ENCODE results near the gene GATM. TPM values are rescaled to one million over a fixed set of nuclear protein-coding genes. Genes with fewer than 3 reads are reported as not detected.

Gene GATM
- total and polyA plus RNA-seq, 2 of the 8 experiments (the other 6 are each of a cell fraction or from before 2014, with no cell fraction given): 10.2 to 15.1 TPM

DNA sequence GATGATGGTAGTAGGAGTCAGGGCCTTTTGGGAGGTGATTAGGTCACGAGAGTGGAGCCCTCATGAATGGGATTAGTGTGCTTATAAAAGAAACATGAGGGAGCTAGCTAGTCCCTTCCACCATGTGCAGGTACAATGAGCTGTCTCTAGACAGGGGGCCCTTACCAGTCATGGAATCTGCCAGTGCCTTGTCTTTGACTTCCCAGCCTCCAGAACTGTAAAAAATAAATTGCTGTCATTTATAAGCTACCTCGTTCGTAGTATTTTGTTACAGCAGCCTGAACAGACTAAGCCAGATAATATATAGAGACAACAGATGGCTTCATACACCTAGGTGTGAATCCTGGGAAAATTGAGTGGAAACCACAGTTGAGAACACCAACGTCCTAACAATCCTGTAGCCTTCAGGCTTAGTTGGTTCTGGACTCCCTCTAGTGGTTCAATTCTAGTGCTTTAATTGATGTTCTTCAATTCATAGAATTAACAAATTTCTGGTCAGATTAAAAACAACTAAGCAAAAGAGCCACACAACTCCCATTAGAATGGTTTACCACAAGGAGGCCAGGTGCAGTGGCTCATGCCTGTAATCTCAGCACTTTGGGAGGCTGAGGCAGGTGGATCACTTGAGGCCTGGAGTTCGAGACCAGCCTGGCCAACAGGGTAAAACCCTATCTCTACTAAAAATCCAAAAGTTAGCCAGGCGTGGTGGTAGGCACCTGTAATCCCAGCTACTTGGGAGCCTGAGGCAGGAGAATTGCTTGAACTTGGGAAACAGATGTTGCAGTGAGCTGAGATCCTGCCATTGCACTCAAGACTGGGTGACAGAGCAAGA lies 21.3 kb upstream of the GATM start:
- Histone ChIP-seq H3K14ac (ENCODE audit: insufficient read length) (no peak overlapping the region), H2BK15ac (ENCODE audit: low read length) (no peak overlapping the region), H2BK20ac (ENCODE audit: low read length) (no peak overlapping the region), H3K23me2 (ENCODE audit: low read depth, low read length) (peaks cover 5% of the 10 kb centered on the region), H3K9ac (replicated peaks in 1 of 4; ENCODE audit: extremely low read depth in 1 of 4, low read depth in 3 of 4, low read length in 3 of 4) (no peak overlapping the region), H3K18ac (ENCODE audit: extremely low read depth, low read length) (no peak overlapping the region), H4K8ac (ENCODE audit: extremely low read depth, insufficient read depth, low read length) (no peak overlapping the region), H4K20me1 (replicated peaks in 1 of 2; ENCODE audit: control insufficient read depth in 1 of 2, insufficient read depth in 2 of 2, low read length in 2 of 2) (peaks cover 0 to 4% of the 10 kb centered on the region in 2 experiments), H3K23ac (ENCODE audit: insufficient read length) (no peak overlapping the region), H3K4me2 (ENCODE audit: insufficient read depth in 1 of 2, low read depth in 2 of 2, low read length in 2 of 2) (no peak overlapping the region), H2BK120ac (replicated peaks; ENCODE audit: low read depth, low read length) (no peak overlapping the region), H3K36me3 (ENCODE audit: control insufficient read depth in 2 of 4, insufficient read depth in 4 of 4, low read length in 3 of 4) (no peaks in the 10 kb centered on the region; a peak in 1 of 8 replicates), H3K56ac (replicated peaks; ENCODE audit: insufficient read length, low read depth, low read length) (no peak overlapping the region), H4K91ac (replicated peaks; ENCODE audit: insufficient read length, low read length) (no peak overlapping the region), H2BK5ac (ENCODE audit: low read depth, low read length) (no peak overlapping the region), H3K27ac (ENCODE audit: low read depth, low read length) (no peak overlapping the region), H3K4me3 (ENCODE audit: extremely low read depth in 1 of 4, insufficient read depth in 2 of 4, low read depth in 3 of 4, low read length in 4 of 4) (no peak overlapping the region), H2BK12ac (ENCODE audit: low read depth, low read length) (no peak overlapping the region), H3K79me2 (ENCODE audit: control insufficient read depth in 1 of 2, insufficient read depth in 2 of 2, low read length in 2 of 2) (peaks cover 4 to 16% of the 10 kb centered on the region in 2 experiments), H3K9me3 (ENCODE audit: insufficient read depth in 2 of 2, low read depth in 1 of 2, low read length in 1 of 2) (no peaks in the 10 kb centered on the region), H3K27me3 (replicated peaks in 1 of 4; ENCODE audit: control insufficient read depth in 3 of 4, extremely low read depth in 1 of 4, insufficient read depth in 3 of 4, low read length in 3 of 4) (no peaks in the 10 kb centered on the region; a peak in 2 of 7 replicates), H2AFZ (ENCODE audit: low read length) (no peak overlapping the region), H3K4ac (replicated peaks; ENCODE audit: insufficient read length, low read depth, low read length) (no peak overlapping the region), H3K4me1 (replicated peaks in 1 of 4; ENCODE audit: control insufficient read depth in 3 of 4, insufficient read depth in 4 of 4, low read length in 3 of 4) (peaks cover 0 to 7% (median 0%) of the 10 kb centered on the region in 4 experiments; a peak in 2 of 7 replicates), H3K79me1 (ENCODE audit: low read depth, low read length) (no peaks in the 10 kb centered on the region), H4K5ac (ENCODE audit: insufficient read length, low read depth, low read length) (no peak overlapping the region), H2AK5ac (ENCODE audit: low read depth, low read length) (no peak overlapping the region)
- CTCF ChIA-PET (ENCODE audit: partially characterized antibody): interaction anchor here (0.7 to 9.3 kb wide), 27 partner anchors 8 to 239 kb away, joined by 3 to 97 read pairs (median 4); no protein-coding TSS in a partner anchor
- DNase-seq (ENCODE audit: low read depth in 1 of 2, low spot score in 2 of 2) (no peak), FAIRE-seq (no peak)
- POLR2A ChIA-PET (ENCODE audit: partially characterized antibody): interaction anchor here (0.7 to 1.8 kb wide), 2 partner anchors 20 to 198 kb away, joined by 3 to 4 read pairs; no protein-coding TSS in a partner anchor
- 47% methylated on average over 6 of the region's 6 CpGs; no CpG with 5 or more reads in 1 of the 2 experiments for WGBS, 2 experiments (ENCODE audit: extremely low coverage in 1 of 2, insufficient coverage in 1 of 2, insufficient read length in 1 of 2, insufficient replicate concordance in 2 of 2, low coverage in 1 of 2, low lambda C conversion rate in 2 of 2, missing lambda C conversion rate in 1 of 2)
- peak; percentile 67 to 71 for TF ChIP-seq RAD21 (IDR thresholded peaks at IDR 0.05 in 1 of 2, conservative IDR thresholded peaks at IDR 0.05 in 1 of 2; ENCODE audit: low read depth in 2 of 2, low read length in 2 of 2)
- TF ChIP-seq, protein P1, sequence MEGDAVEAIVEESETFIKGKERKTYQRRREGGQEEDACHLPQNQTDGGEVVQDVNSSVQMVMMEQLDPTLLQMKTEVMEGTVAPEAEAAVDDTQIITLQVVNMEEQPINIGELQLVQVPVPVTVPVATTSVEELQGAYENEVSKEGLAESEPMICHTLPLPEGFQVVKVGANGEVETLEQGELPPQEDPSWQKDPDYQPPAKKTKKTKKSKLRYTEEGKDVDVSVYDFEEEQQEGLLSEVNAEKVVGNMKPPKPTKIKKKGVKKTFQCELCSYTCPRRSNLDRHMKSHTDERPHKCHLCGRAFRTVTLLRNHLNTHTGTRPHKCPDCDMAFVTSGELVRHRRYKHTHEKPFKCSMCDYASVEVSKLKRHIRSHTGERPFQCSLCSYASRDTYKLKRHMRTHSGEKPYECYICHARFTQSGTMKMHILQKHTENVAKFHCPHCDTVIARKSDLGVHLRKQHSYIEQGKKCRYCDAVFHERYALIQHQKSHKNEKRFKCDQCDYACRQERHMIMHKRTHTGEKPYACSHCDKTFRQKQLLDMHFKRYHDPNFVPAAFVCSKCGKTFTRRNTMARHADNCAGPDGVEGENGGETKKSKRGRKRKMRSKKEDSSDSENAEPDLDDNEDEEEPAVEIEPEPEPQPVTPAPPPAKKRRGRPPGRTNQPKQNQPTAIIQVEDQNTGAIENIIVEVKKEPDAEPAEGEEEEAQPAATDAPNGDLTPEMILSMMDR (IDR thresholded peaks at IDR 0.05; ENCODE audit: control extremely low read depth in 1 of 3, insufficient read depth in 1 of 3, low read depth in 1 of 3, low read length in 3 of 3): peak in 2 of 3 experiments; percentile 46 to 53; a peak in 3 of 4 replicates

All from H1 (cell line).